HG03097 (cell line): ENCODE measurements around the gene B3GNT4.
"Not testable (repeated sequence)": the region's sequence is repeated elsewhere in the genome, so short reads cannot be mapped to it uniquely, and the experiment has no call there.

Source experiments
- ATAC-seq: cut with Tn5 transposase; IDR thresholded peaks from one replicate; pipeline ENCODE4 v1.9.1; 2021; ENCODE audit not compliant: unreplicated experiment, low FRiP score

Gene B3GNT4

DNA sequence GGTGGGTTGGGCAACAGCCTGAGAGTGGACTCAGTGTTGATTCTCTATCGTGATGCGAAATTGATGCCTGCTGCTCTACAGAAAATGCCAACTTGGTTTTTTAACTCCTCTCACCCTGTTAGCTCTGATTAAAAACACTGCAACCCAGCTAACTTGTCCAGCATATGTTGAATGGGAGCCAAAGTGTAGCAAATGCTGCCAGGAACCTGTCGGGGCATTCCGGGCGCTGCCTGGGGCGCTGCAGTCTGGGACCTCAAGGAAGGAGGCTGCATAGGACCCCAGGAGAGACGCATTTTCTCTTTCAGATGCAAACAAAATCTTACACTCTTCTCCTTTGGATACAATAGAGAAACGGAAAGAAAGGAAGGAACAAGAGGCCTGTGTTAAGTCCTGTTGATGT, 3.9 kb downstream of the B3GNT4 start:
- no peak for ATAC-seq

DNA sequence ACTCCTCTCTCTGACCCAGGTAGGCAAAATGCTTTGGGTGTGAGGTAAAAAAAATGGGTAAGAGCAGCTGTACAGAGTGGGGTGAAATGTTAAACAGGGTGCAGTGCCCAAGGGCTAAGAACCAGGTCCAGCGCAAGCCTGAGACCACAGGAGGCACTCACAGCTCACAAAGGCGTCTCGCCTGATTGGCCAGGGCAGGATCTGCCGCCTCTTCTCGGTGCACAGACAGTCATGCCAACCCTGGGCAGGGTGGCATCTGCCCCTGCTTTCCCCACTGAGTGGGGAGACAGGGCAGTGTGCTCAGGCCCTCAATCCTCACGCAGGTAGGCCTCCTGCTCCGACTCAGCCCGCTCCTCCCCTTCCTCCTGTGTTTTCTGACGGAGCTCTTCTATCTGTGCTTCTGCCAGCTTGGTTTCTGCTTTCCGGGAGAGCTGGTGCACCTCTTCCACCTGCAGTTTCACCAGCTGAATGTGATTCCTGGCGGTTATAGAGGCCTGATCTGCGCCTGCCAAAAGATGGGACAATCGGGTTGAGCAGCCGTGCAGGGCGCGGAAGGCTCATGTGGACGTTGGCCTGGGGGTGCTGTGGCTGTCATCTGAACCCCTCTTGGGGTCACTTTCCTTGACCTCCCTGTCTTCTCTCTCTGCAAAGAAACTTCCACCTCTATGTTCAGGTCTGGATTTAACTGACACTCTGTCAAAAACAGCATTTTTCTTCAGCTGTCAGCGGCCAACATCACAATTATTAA, 4.7 kb downstream of the B3GNT4 start:
- no peak for ATAC-seq

DNA sequence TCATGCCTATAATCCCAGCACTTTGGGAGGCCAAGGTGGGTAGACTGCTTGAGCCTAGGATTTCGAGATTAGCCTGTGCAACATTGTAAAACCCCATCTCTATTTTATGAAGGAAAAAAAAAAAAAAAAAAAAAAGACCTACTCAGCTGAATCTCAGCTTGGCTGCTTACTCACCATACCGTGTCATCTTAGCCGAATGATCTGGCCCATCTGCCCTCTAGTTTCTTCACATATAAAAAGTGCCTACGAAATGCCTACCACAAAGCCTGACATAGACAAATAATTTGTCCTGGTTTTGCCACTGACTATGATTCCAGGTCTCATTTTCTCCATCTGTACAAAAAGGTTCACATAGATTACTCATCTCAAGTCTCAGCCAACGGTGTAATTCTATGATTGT, 12.3 kb downstream of the B3GNT4 start:
- ATAC-seq, result no peak

DNA sequence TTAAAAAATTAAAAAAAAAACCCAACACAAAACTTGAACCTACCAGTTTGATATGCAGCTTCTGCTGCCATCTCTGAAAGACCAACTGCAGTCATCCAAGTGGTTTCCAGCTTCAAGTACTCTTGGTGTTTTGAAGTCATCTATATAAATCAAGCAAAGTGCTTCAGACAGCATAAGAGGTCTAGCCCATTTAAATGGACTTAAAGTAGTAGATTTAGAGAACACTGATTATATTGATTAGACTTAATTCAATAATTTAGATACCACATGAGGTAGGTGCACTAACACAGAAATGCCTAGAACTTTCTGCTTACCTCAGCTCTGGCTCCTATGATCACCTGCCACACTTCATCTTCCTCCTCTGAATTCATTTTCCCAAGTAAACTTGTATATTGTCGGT, 12.9 kb downstream of the B3GNT4 start:
- ATAC-seq, result no peak

DNA sequence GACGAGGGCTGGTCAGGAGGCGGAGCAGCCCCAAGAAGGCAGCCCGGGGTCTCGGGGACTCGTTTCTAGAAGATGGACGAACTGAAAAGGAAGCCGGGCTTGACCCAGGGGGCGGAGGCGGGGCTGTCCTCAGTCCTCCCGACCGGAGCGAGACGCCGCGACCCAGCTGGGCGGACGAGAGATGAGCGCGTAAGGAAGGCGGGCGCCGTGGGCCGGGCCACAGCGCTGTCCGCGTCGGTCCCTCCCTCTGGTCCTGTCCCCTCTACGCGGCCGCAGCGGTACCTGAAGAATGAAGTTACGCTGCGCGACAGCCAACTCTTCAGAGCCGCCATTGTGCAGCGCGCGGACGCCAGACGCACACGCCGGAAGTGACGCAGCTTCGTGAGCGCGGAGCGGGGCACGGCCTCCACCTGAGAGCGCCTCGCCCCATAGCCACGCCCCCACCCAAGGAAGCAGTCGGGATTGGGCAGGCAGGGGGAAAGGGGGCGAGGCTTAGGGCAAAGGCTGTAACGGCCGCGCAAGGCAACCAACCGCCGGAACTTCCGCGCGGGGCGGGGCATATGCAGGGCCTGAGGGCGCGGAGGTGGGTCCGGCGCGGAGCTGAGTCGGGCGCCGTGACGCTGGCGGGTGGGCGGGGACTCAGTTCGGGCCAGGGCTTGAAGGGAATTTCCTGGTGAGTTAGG, 22.3 kb downstream of the B3GNT4 start, which contains the start of gene DIABLO:
TSS of gene DIABLO (minus strand) at position 370 of the 683 bp plus-strand sequence. CDS start at position 332, 38 bp downstream.
- peak; percentile 88 for ATAC-seq

DNA sequence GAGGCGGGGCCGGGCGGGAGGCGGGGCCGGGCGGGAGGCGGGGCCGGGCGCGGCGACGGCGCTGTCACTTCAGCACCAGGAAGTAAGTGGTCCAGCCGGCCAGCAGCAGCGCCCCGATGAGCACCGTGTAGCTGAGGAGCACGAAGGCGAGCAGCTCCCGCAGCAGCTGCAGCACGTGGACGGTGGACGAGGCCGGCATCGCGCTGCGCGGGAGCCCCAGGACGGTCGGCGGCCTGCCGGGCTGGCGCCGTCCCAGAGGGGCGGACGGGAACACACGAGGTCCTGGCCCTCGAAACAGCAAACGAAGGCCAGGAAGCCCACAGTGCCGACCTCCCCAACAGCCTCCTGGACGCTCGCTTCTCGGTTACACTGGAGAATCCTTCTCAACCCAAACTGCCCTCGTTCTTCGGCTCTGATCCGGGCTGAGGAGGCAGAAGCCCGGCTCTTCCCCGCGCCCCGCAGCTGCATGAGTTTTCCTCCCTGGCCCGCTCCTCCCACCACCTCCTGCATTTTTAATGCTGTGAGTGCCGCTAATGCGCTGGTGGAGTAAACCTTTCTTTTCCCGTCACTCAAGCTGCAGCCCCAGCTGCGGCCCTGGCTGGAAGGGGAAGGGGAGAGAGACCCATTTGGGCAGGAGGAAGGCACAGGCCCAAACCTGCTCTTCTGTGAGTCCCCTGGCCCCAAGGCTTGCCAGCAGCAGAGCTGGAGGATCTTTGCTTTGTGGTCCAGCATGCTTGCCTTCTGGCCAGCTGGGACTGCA, 23.0 kb downstream of the B3GNT4 start:
- ATAC-seq, result no peak

DNA sequence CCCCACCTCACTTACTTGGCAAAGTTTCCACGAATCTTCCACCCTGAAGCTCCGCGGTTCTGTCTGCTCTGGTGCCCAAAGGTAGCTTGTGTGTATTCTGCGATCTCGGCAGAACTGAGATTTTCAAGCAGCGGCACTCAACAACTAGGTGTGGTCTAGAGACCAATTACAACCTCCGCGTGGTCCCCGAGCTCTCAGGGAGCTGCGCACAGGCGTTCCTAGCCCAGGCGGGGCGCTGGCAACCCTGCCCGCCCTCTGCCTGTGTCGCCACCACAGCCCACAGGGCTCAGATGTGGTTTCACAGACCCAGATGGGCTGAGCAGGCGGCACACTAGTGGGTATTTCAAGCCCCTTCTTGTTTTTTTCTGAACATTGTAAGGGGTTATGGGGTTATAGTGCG, 23.8 kb downstream of the B3GNT4 start:
- ATAC-seq, result no peak

DNA sequence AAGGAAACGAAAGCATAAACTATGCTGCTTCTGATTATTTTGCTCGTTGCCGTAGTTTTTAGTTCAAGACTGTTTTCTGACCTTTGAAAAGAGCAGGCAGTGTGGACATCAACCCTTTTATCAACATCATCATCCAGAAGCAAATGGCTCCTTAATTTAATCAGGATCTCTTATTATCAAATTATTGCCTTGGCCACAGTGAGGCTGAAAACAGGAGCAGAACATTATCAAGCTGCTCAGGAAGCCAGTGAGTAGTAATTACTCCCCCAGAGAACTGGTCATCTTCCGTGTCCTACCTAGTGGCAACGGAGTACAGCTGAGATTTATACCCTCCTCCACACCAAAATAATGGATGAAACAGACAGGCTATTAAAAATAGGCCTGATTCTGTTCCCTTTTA, 24.6 kb downstream of the B3GNT4 start:
- no peak for ATAC-seq

DNA sequence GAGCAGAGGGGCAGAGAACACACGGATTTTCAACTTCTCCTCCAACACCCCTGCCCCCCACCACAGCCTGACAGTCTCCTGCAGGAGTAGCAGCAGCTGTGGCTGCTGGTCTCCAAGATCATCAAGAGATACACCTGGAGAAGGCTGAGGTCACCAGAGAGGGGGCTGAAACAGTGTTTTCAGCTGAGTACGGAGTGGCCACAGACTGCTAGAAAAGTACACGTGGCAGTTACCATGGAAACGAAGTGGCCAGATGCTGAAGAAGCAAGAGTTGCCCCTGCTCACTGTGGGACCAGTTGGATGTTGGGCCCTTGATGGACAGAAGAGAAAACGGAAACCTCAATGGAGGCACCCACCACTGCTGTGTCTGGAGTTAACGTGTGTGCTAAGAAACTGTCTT, 27.3 kb downstream of the B3GNT4 start:
- ATAC-seq, result no peak

DNA sequence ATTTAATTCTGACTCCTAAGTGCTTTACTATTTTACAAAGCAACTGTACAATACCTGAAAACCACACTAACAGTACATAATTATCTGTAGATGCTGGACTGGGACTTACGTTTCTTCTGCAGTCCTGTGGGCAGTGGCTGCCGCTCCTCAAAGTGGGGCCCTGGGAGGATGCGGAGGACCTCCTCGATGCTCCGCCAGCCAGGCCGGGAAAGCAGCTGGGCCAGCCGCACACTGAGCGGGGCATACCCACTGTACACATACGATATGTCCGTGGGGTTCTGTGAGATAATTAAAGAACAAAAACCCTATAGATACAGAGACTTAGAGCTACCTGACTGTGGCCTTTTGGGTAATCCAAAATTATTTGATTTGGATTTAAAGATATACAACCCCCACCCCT, 29.2 kb downstream of the B3GNT4 start:
- ATAC-seq, result no peak

DNA sequence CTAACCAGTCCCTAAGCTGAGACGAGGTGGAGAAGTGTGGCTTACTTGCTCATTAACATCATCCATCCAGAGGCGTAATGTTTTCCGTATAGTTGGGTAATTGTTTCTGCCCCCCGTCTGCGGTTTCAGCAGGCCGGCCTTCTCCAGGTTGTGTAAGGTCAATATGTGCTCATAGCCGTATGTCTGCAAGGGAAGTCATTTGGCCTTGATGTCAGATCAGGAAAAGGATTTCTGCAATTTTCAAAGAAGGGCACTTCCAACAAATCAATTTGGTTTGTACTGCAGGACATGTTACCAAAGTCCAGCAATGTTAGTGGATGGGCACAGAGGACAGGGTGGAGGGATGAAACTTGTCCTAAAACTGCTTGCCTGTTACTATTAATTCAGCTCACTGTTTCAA, 32.2 kb downstream of the B3GNT4 start:
- ATAC-seq, result no peak

DNA sequence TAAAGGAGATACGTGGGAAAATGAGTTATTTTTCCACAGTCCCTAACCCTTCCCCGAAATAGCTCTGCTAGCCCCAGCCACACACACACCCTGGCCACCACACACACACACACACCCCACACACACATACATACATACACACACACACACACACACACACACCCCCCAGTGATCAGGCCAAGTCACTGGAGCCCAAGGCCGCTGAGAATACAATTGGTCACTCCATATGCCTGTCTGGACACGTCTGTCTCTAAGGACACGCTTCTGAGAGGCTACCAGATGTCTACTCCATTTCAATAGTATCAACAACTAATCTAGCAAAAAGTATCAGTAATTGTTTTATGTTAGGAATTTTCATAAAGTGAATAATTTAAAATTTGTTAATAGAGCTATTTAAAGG, 35.4 kb downstream of the B3GNT4 start:
- no peak for ATAC-seq

DNA sequence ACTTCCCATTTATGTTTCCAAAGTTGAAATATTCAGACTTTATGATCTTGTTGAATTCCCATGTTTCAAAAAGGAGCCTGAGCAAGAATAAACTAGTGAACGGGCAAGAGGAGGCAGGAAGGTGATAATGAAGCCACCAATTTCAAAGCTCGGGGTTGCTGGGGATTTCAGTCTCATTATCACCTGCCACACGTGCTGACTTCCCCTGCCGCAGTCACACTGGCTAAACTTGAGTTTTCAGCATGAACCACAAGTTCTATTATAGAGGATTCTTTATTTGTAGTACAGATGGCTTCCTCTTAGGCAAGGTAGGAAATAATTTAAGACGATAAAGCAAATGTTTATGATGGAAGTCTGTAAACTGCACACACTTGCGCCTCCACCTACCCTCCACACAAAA, 40.5 kb downstream of the B3GNT4 start:
- no peak for ATAC-seq

DNA sequence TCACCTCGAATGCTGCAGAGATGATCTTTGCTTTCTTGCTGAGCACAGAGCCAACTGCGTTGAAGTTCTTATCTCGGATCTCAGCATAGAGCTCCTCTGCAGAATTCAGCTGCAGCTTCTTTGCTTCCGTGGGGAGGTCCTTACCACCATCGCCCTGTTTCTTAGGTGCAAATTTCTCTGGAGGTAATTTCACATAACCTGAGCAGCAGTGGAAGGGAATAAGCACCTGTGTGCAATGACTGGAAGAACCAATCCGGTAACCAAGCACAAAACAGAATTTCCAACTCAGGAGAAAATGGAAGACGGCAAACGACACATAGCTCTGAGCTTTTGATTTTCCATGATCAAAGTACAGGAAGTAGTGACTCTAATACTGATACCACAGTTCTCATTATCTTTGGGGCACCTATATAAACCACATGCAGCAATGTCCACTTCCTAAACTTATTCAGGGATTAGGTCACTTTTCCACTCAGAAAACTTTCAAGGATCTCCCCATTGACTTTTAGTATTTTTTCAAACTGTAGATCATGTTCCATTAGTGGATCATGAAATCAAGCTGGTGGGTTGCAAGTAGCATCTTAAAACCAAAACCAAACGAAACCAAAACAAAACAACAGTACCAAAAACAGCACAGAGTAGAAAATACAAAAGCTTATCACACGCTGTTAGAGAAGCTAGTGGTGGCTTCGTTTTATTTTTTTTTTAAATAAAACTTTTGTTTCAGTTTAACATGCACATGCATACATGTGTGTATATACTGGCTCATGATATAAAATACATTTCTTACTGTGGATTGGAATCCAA, 41.3 kb downstream of the B3GNT4 start:
- no peak for ATAC-seq

DNA sequence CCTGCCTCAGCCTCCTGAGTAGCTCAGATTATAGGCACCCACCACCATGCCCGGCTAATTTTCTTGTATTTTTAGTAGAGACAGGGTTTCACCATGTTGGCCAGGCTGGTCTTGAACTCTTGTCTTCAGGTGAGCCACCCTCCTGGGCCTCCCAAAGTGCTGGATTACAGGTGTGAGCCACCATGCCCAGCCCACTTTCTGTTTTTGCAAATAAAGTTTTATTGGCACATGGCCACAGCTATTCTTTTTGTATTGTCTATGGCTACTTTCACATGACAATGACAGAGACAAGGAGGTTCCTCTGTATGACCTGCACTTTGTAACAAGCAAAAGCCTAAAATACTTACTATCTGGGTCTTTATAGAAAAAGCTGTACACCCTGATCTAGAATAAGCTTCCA, 42.0 kb downstream of the B3GNT4 start:
- ATAC-seq, result no peak

DNA sequence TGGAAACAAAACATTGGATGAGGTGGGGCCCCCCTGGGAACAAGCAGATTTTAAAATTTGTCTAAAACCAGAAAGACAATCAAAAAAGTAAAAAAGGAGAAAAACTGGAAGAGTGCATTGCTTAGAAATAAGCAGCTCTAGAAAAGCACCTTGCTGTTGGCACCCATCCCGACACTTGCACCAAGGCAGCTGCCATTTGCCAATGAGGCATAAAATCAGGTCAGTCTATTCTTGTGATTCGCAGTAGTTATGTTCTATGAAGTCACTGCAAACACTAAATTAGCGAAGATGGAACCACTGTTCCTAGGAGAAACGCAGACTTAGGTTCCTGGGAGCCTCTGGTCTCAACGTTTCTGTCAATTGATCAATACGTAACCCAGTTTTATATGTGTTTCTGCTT, 46.5 kb downstream of the B3GNT4 start:
- no peak for ATAC-seq

DNA sequence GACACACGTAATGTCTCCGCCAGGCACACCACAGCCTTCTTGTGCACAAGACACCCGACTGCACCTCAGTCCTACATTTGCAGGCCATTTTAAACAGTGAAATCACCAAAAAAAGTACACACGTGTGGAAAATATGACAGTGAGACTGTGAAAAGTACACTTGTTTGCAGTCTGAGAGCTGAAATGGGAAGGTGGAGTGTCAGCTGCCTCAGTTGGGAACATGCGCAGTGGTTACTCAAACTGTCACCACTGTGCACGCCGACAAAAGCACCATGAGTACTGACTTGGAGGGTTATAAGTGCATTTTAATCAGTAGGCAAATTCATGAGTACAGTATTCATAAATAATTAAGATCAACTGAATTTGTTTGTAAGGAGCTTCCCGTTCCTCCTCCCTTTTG, 47.0 kb downstream of the B3GNT4 start:
- no peak for ATAC-seq

DNA sequence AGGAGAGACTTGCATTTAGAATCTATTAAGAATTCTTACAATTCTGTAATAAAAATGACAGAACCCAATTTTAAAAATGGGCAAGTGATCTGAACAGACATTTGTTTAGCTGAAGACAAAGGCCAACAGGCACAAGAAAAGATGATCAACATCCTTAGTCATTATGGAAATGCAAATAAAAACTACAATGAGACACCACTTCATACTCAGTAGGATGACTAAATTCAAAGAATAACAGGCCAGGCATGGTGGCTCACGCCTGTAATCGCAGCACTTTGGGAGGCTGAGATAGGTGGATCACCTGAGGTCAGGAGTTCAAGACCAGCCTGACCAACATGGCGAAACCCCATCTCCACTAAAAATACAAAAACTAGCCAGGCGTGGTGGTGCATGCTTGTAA, 55.0 kb downstream of the B3GNT4 start:
- ATAC-seq, result not testable (repeated sequence)
